Cardiac muscle cell (in vitro differentiated cells and primary cell): ENCODE measurements around the gene CA10. TPM values are rescaled to one million over a fixed set of nuclear protein-coding genes. Genes with fewer than 3 reads are reported as not detected.
A peak's percentile ranks its signal among the peaks of the same experiment; 100 is the strongest.

Experiments used
- DNase-seq, 2 donors: peaks; one replicate each; pipeline versions ENCODE4 v3.0.0 to v3.0.0-alpha.2; 2010 to 2017; ENCODE audit warnings: low read depth in 1 of 2, low spot score in 1 of 2
- H3K27ac ChIP-seq: fragments of 200-600 bp; sonication (generic); 2 replicates; pipeline ENCODE4 v1.5.1; 2016
- H3K27me3 ChIP-seq: fragments of 200-600 bp; sonication (generic); 2 replicates; pipeline ENCODE4 v1.6.0; 2016; ENCODE audit warnings: control low read depth
- H3K36me3 ChIP-seq: fragments of 200-600 bp; sonication (generic); 2 replicates; pipeline ENCODE4 v1.5.1; 2016; ENCODE audit warnings: control low read depth
- H3K4me1 ChIP-seq: fragments of 200-600 bp; sonication (generic); 2 replicates; pipeline ENCODE4 v1.8.1; 2017; ENCODE audit warnings: low read depth, mild to moderate bottlenecking, mixed run types
- H3K4me3 ChIP-seq: fragments of 200-600 bp; sonication (generic); 2 replicates; pipeline ENCODE4 v1.5.1; 2016; ENCODE audit warnings: mild to moderate bottlenecking
- H3K9me3 ChIP-seq: fragments of 200-600 bp; sonication (generic); 2 replicates; pipeline ENCODE4 v1.5.1; 2017; ENCODE audit warnings: low read depth, mild to moderate bottlenecking, control low read depth
- CTCF ChIP-seq: IDR thresholded peaks from 2 replicates; pipeline ENCODE4 v1.5.1; 2012; ENCODE audit warnings: low read depth, mild to moderate bottlenecking, low read length
- polyA plus RNA-seq: library from polyadenylated mRNA; unstranded; fragments of >200 nt; fragmentation: Nextera tagmentation; extraction: Ambion mirVana; gene quantifications from 2 replicates; pipeline ENCODE4 v1.2.1, GENCODE V29; 2016
- total RNA-seq: library from RNA; depleted of rRNA; stranded (reverse); fragments of >200 nt; gene quantifications from 2 replicates; pipeline ENCODE4 v1.2.3, GENCODE V29; 2016

CA10 gene
- total and polyA plus RNA-seq, 2 experiments from 2014 or later = not detected

GRCh38 chr17:51703361-51704341 is 454.9 kb downstream of the CA10 start:
- Histone ChIP-seq H3K4me1 (no peaks in the 10 kb centered on the region), H3K36me3 (no peaks in the 10 kb centered on the region), H3K27me3 (no peaks in the 10 kb centered on the region), H3K4me3 (no peak overlapping the region), H3K9me3 (no peaks in the 10 kb centered on the region), H3K27ac (no peak overlapping the region)
- DNase-seq = peak in 1 of 2 donors; percentile 27
- TF ChIP-seq CTCF = no peak

DNA sequence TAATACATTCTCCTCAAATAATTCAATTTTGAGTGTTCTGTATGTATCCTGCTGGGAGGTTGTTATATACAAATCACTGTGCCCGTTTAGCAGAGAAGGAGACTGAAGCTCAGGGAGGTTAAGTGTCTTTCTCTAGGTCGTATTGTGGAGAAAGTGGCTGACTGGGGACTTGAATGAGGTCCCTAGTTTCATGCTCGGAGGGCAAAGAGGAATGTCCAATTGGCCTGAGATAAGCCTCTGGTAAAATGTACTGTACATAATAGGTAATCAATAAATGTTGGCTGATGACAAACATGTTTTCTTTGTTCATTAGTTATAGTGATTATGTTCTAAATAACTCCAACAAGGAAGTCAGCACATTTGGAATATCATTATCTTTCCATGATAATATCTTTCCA is 455.6 kb downstream of the CA10 start:
- Histone ChIP-seq H3K36me3 (no peaks in the 10 kb centered on the region), H3K4me1 (no peaks in the 10 kb centered on the region), H3K9me3 (no peaks in the 10 kb centered on the region), H3K27me3 (no peaks in the 10 kb centered on the region), H3K4me3 (no peak overlapping the region), H3K27ac (no peak overlapping the region)
- TF ChIP-seq CTCF = no peak
- no peak for DNase-seq

- H3K27ac ChIP-seq = no peak overlapping the region
- H3K4me3 ChIP-seq = no peak overlapping the region
Observed at GRCh38 chr17:51701501-51701900, 457.0 kb downstream of the CA10 start.

GRCh38 chr17:51700011-51700760 is 458.3 kb downstream of the CA10 start:
- DNase-seq = no peak
- H3K9me3 ChIP-seq = no peaks in the 10 kb centered on the region
- H3K4me1 ChIP-seq = no peaks in the 10 kb centered on the region
- H3K4me3 ChIP-seq = no peak overlapping the region
- H3K36me3 ChIP-seq = no peaks in the 10 kb centered on the region
- H3K27ac ChIP-seq = no peak overlapping the region
- no peak for TF ChIP-seq CTCF
- H3K27me3 ChIP-seq = no peaks in the 10 kb centered on the region

More at GRCh38 chr17:51701501-51701900, 457.0 kb downstream of the CA10 start:
- H3K9me3 ChIP-seq = no peaks in the 10 kb centered on the region
- no peak for DNase-seq
- no peak for TF ChIP-seq CTCF
- no peaks in the 10 kb centered on the region for H3K27me3 ChIP-seq
- H3K36me3 ChIP-seq = no peaks in the 10 kb centered on the region
- H3K4me1 ChIP-seq = no peaks in the 10 kb centered on the region

DNA sequence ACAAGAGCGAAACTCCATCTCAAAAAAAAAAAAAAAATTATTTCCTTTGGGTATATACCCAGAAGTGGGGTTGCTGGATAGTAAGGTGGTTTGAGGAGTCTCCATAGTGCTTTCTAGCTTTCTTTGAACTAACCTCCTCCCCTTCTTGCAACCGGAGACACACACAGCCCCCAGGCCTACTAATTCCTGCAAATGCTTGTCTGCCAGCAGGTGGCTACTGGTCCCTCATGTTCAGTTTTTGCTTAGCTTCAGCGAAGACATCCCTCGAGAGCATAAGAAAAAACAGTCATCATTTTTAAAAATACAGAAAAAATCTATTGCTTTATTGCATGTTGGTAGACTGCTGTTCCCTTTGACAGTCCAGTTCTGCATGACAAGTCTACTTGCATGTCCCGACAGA is 459.2 kb downstream of the CA10 start:
- no peaks in the 10 kb centered on the region for H3K27me3 ChIP-seq

More for the DNA sequence above, 459.2 kb downstream of the CA10 start:
- TF ChIP-seq CTCF = no peak
- H3K9me3 ChIP-seq = no peaks in the 10 kb centered on the region
- no peak for DNase-seq
- no peaks in the 10 kb centered on the region for H3K36me3 ChIP-seq
- H3K4me3 ChIP-seq = no peak overlapping the region
- H3K27ac ChIP-seq = no peak overlapping the region
- H3K4me1 ChIP-seq = no peaks in the 10 kb centered on the region
